HG03045 (cell line): ENCODE results near the gene TNFRSF1B.

ENCODE experiments used
- ATAC-seq: cut with Tn5 transposase; IDR thresholded peaks from one replicate; pipeline ENCODE4 v1.9.1; 2021; ENCODE audit warnings: mild to moderate bottlenecking, moderate library complexity; ENCODE audit not compliant: unreplicated experiment

TNFRSF1B gene

GRCh38 chr1:12155328-12155727 is 11.5 kb upstream of the TNFRSF1B start:
- ATAC-seq = no peak

- ATAC-seq = no peak
Observed at GRCh38 chr1:12157366-12158231, 9.2 kb upstream of the TNFRSF1B start.

- ATAC-seq = no peak
Observed at GRCh38 chr1:12158357-12159092, 8.3 kb upstream of the TNFRSF1B start.

GRCh38 chr1:12159816-12160215 is 7.0 kb upstream of the TNFRSF1B start:
- no peak for ATAC-seq

GRCh38 chr1:12161324-12161661 is 5.5 kb upstream of the TNFRSF1B start:
- ATAC-seq = no peak

GRCh38 chr1:12161662-12162458 is 4.9 kb upstream of the TNFRSF1B start:
- peak; percentile 75 for ATAC-seq

GRCh38 chr1:12162459-12163137 is 4.2 kb upstream of the TNFRSF1B start:
- no peak for ATAC-seq

- ATAC-seq = no peak
Observed at GRCh38 chr1:12163210-12163609, 3.6 kb upstream of the TNFRSF1B start.

- ATAC-seq = no peak
Observed at GRCh38 chr1:12164210-12164609, 2.6 kb upstream of the TNFRSF1B start.

- no peak for ATAC-seq
Observed at GRCh38 chr1:12165342-12165741, 1.4 kb upstream of the TNFRSF1B start.

GRCh38 chr1:12167493-12168429 is 970 bp downstream of the TNFRSF1B start:
- peak; percentile 11 for ATAC-seq

- ATAC-seq = no peak
Observed at GRCh38 chr1:12168451-12169160, 1.8 kb downstream of the TNFRSF1B start.

- ATAC-seq = no peak
Observed at GRCh38 chr1:12169442-12170135, 2.8 kb downstream of the TNFRSF1B start.

- ATAC-seq = no peak
Observed at GRCh38 chr1:12170263-12170671, 3.5 kb downstream of the TNFRSF1B start.

- ATAC-seq = no peak
Observed at GRCh38 chr1:12171206-12172041, 4.6 kb downstream of the TNFRSF1B start.

- no peak for ATAC-seq
Observed at GRCh38 chr1:12172042-12172851, 5.5 kb downstream of the TNFRSF1B start.

GRCh38 chr1:12173041-12173509 is 6.3 kb downstream of the TNFRSF1B start:
- no peak for ATAC-seq
